GM19397 (cell line): ENCODE measurements around the gene ADSS1.

Experiments
- ATAC-seq: cut with Tn5 transposase; IDR thresholded peaks from one replicate; pipeline ENCODE4 v1.9.1; 2021; ENCODE audit warnings: mild to moderate bottlenecking, moderate library complexity; ENCODE audit not compliant: unreplicated experiment

Gene ADSS1

GRCh38 chr14:104697892-104698583 is 26.0 kb upstream of the ADSS1 start:
- no peak for ATAC-seq

GRCh38 chr14:104698688-104699425 is 25.2 kb upstream of the ADSS1 start:
- ATAC-seq, result no peak

- no peak for ATAC-seq
Observed at GRCh38 chr14:104699426-104699748, 24.6 kb upstream of the ADSS1 start.

DNA sequence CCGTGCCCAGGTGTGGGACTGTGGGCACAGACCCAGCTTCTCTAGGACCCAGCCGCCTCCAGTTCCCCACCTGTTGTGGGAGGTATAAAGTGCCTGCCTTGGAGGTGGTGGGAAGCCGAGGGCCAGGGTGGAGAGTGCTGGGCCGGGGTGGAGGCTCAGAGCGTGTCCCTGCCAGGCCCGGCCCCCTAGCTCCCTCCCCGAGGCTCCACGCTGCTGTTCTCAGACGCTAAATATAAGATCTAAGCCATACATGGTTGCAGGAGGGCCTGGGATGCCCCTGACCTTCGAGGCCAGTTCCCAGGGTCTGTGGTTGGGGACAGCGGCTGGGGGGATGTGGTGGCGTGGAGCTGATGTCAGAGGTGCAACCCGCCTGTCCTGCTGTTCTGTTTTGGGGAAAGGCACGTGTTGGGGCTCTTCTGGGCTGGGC is 23.8 kb upstream of the ADSS1 start:
- no peak for ATAC-seq

DNA sequence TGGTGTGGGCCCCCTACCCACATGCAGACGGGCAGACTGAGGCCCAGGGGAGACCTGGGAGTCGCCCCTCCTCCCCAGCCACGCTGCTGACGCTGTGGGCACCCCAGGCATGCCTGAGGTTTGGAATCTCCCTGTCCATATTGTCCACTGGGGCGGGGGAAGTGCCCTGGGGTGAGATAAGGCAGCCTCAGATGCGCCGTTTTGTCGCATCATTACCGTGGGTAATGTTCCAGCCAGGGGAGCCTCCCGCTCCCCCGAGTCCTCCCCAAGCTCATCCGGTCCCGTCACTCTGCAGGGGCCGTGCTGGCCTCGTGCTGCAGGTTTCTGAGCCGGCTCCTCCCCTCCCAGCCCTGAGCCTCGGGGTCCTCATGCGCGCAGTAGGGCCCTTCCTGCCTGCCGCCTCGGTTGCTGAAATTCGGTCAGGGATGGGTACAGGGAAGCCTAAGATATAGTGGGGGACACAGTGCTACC is 23.2 kb upstream of the ADSS1 start:
- no peak for ATAC-seq

DNA sequence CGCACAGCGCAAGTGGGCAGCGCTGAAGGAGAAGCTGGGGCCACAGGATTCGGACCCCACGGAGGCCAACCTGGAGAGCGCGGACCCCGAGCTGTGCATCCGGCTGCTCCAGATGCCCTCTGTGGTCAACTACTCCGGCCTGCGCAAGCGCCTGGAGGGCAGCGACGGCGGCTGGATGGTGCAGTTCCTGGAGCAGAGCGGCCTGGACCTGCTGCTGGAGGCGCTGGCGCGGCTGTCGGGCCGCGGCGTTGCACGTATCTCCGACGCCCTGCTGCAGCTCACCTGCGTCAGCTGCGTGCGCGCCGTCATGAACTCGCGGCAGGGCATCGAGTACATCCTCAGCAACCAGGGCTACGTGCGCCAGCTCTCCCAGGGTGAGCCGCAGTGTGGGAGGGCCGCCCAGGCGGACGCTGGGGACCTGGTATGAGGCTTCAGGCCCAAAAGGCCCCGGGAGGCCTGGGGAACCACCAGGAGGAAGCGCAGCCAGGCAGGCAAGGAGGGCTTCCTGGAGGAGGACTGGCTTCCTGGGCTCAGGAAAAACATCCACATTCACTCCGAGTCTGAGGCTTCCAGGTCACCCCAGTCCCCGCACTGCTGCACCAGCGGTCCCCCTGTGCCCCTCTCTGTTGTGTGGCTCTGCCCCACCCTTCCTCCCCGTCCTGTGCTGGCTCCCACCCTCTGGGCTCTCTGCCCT is 22.5 kb upstream of the ADSS1 start:
- no peak for ATAC-seq

GRCh38 chr14:104702106-104702505 is 21.9 kb upstream of the ADSS1 start:
- ATAC-seq, result no peak

DNA sequence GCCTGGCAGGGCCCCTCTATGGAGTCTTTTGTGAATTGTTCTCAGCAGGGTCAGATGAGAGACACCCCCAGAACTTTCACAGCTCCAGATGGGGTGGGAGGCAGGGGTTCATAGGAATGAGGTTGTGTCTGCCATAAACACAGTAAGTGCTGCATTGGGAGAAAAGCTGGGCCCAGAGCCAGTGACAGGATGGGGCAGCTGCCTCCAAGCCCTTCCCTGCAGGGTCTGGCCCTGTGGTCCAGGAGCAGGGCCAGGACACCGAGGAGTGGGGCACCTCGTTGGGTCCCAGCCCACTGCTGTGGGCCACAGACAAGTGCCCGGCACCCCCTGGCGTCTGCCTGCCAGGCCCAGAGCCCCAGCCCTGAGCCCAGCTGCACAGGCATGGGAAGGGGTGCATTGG is 21.4 kb upstream of the ADSS1 start:
- ATAC-seq, result no peak

GRCh38 chr14:104703269-104703668 is 20.8 kb upstream of the ADSS1 start:
- ATAC-seq, result no peak

GRCh38 chr14:104704252-104704651 is 19.8 kb upstream of the ADSS1 start:
- ATAC-seq, result no peak

DNA sequence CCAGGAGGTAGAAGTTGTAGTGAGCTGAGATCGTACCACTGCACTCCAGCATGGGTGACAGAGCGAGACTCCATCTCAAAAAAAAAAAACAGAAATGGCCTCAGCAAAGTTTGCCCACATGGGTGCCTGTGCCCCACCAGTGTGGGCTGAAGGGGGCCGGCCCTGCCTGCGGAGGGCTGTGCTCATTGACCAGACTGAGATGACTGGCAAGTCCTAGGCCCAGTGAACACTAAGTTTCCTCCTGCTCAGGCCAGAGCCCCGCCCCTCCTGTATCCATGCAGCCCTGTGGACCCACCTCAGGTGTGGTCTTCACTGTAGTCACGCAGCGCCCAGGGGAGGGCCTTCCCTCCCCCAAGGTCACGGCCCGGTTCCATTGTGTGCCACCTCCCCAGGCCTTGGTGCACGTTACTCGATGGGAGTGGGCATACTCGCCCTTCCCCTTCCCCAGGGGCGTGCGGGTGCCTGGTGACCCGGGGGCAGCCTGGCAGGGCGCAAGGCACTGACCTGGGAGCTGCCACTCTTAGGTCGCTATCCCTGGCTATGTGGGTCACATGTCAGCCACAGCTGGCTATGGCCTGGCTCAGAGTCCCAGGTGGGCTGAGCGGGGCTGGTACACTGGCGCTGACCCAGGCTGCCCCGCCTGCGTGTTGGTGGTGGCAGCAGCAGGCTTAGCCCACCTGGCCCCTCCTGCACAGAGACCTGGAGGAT is 18.5 kb upstream of the ADSS1 start:
- ATAC-seq, result no peak

DNA sequence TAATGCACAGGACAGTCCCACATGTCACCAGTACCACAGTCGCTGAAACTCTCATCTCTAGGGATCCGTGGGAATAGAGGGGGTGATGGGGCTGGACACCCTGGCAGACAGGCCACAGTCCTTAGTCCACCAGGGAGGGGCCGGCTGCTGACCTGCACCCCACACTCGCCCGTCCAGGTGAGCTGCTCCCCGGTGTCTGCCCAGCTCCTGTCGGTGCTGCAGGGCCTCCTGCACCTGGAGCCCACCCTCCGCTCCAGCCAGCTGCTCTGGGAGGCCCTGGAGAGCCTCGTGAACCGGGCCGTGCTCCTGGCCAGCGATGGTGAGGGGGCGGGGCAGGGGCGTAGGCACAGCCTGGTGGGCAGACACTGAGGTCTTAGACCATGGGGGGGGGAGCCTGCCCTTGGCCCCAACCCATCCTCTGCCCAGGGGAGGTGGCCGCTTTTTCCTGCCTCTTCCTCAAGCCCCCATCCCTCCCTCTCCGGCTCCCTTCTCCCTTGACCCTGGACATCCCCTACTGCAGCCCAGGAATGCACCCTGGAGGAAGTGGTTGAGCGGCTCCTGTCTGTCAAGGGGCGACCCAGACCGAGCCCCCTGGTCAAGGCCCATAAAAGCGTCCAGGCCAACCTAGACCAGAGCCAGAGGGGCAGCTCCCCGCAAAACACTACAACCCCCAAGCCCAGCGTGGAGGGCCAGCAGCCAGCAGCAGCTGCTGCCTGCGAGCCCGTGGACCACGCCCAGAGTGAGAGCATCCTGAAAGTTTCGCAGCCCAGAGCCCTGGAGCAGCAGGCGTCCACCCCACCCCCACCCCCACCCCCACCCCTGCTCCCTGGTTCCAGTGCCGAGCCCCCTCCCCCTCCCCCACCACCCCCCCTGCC is 17.1 kb upstream of the ADSS1 start:
- ATAC-seq, result no peak

DNA sequence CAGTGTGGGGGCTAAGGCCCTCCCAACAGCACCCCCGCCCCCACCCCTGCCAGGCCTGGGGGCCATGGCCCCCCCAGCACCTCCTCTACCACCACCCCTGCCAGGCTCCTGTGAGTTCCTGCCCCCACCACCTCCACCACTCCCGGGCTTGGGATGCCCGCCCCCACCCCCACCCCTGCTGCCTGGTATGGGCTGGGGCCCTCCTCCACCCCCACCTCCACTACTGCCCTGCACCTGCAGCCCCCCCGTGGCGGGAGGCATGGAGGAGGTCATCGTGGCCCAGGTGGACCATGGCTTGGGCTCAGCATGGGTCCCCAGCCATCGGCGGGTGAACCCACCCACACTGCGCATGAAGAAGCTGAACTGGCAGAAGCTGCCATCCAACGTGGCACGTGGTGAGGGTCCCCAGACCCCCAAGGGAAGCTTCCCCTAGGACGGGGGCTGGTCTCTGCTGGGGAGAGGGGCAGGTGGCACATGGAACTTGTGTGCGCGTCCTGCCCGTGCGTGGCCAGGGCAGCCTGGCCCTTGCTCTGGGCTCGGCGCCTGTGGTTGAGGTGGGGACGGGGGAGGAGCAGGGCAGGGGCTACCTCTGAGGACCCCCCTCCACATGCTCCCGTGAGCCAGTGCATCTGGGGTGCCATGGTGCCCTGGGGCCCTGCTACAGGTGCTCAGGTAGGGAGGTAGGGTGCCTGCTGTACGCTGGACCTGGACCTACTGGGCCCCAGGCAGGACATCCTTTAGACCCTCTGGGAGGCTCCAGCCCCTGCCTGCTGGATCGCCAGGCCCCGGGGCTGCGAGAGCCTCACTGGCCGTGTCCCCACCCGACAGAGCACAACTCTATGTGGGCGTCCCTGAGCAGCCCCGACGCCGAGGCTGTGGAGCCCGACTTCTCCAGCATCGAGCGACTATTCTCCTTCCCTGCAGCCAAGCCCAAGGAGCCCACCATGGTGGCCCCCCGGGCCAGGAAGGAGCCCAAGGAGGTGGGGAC is 16.1 kb upstream of the ADSS1 start:
- no peak for ATAC-seq

GRCh38 chr14:104708606-104709268 is 15.3 kb upstream of the ADSS1 start:
- no peak for ATAC-seq

DNA sequence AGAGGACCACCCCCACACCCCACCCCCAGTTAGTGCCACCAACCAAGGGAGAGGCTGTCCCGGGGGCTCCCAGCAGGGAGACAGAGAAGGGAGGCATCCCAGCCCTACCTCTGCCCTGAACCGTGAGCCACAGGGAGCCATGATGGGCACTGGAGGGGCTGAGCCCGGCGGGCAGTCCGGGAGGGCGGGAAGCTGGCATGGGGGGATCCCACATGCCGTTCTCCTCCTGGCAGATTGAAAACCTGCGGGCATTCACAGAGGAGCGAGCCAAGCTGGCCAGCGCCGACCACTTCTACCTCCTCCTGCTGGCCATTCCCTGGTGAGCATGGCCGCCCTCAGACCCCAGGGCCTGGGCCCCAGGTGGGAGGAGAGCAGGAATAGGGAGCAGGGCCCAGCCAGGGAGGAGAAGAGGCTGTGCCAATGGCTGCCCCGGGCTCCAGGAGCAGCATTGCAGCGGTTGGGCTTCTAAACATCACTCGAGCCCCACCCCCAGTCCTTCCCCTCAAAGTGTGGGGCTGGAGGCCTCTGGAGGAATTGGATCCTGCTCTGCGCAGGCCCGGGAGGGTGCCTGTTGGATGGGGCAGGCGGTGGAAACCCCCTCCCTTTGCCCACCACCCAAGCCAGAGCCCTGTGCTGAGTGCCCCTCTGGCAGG is 14.5 kb upstream of the ADSS1 start:
- no peak for ATAC-seq

GRCh38 chr14:104710071-104710735 is 13.8 kb upstream of the ADSS1 start:
- no peak for ATAC-seq

GRCh38 chr14:104712881-104713734 is 10.9 kb upstream of the ADSS1 start:
- no peak for ATAC-seq
